ENCODE data around the gene PNCK. TPM values are rescaled to one million over a fixed set of nuclear protein-coding genes. Genes with fewer than 3 reads are reported as not detected.
"Not testable (repeated sequence)": the region's sequence is repeated elsewhere in the genome, so short reads cannot be mapped to it uniquely, and the experiment has no call there.

Gene PNCK
- total RNA-seq, 1 experiment from 2014 or later: 0.84 TPM

GRCh38 chrX:153696986-153697722, 23.5 kb upstream of the PNCK start:
- BruUV-seq (replicated peaks); H3K9me3 ChIP-seq (ENCODE audit: control insufficient read depth in 1 of 2, insufficient read depth in 1 of 2, low read depth in 1 of 2, low read length in 2 of 2); H3K4me2 ChIP-seq (ENCODE audit: low read length); ATAC-seq; H3K9ac ChIP-seq (ENCODE audit: low read length); H3K27ac ChIP-seq (ENCODE audit: low read depth, low read length); H3K4me1 ChIP-seq (ENCODE audit: control insufficient read depth in 1 of 2, insufficient read depth in 2 of 2, low read length in 2 of 2); H3K4me3 ChIP-seq (replicated peaks in 1 of 2; ENCODE audit: low read depth in 1 of 2, low read length in 2 of 2); RAD21 ChIA-PET (ENCODE audit: low non-redundant PET in 1 of 2, low total read pairs in 2 of 2, uncharacterized antibody in 2 of 2, unreplicated experiment in 2 of 2); H3K79me2 ChIP-seq (ENCODE audit: insufficient read depth, low read length); DNase-seq (ENCODE audit: low read depth, low spot score); intact Hi-C loops (cut with micrococcal nuclease); H4K20me1 ChIP-seq (ENCODE audit: insufficient read depth); CTCF ChIA-PET; H3K9me2 ChIP-seq (ENCODE audit: insufficient read depth); H3K27me3 ChIP-seq (ENCODE audit: insufficient read depth, low read length); H3K36me3 ChIP-seq (ENCODE audit: control insufficient read depth in 1 of 2, insufficient read depth in 2 of 2, low read length in 2 of 2); H2AFZ ChIP-seq (ENCODE audit: low read depth, low read length, poor library complexity, severe bottlenecking); POLR2A ChIA-PET: not testable (repeated sequence)

- RAD21 ChIA-PET (ENCODE audit: low non-redundant PET in 1 of 2, low total read pairs in 2 of 2, uncharacterized antibody in 2 of 2, unreplicated experiment in 2 of 2); H3K79me2 ChIP-seq (ENCODE audit: insufficient read depth, low read length); BruUV-seq (replicated peaks); H3K4me2 ChIP-seq (ENCODE audit: low read length); H3K9me3 ChIP-seq (ENCODE audit: control insufficient read depth in 1 of 2, insufficient read depth in 1 of 2, low read depth in 1 of 2, low read length in 2 of 2); POLR2A ChIA-PET; H3K27ac ChIP-seq (ENCODE audit: low read depth, low read length); H2AFZ ChIP-seq (ENCODE audit: low read depth, low read length, poor library complexity, severe bottlenecking); DNase-seq (ENCODE audit: low read depth, low spot score); H3K9ac ChIP-seq (ENCODE audit: low read length); H3K9me2 ChIP-seq (ENCODE audit: insufficient read depth); intact Hi-C loops (cut with micrococcal nuclease); H3K4me1 ChIP-seq (ENCODE audit: control insufficient read depth in 1 of 2, insufficient read depth in 2 of 2, low read length in 2 of 2); H3K4me3 ChIP-seq (replicated peaks in 1 of 2; ENCODE audit: low read depth in 1 of 2, low read length in 2 of 2); H3K36me3 ChIP-seq (ENCODE audit: control insufficient read depth in 1 of 2, insufficient read depth in 2 of 2, low read length in 2 of 2); H3K27me3 ChIP-seq (ENCODE audit: insufficient read depth, low read length); H4K20me1 ChIP-seq (ENCODE audit: insufficient read depth); ATAC-seq; CTCF ChIA-PET: not testable (repeated sequence)
Observed at GRCh38 chrX:153696538-153696937, 22.9 kb upstream of the PNCK start.

- ChIA-PET POLR2A (no interaction called here), RAD21 (ENCODE audit: low non-redundant PET in 1 of 2, low total read pairs in 2 of 2, uncharacterized antibody in 2 of 2, unreplicated experiment in 2 of 2) (no interaction called here), CTCF (no interaction called here)
- Histone ChIP-seq H2AFZ (ENCODE audit: low read depth, low read length, poor library complexity, severe bottlenecking) (no peak overlapping the region), H3K9me3 (ENCODE audit: control insufficient read depth in 1 of 2, insufficient read depth in 1 of 2, low read depth in 1 of 2, low read length in 2 of 2) (no peaks in the 10 kb centered on the region), H3K4me3 (replicated peaks in 1 of 2; ENCODE audit: low read depth in 1 of 2, low read length in 2 of 2) (no peak overlapping the region), H3K9ac (ENCODE audit: low read length) (no peak overlapping the region), H3K9me2 (ENCODE audit: insufficient read depth) (no peaks in the 10 kb centered on the region), H4K20me1 (ENCODE audit: insufficient read depth) (no peaks in the 10 kb centered on the region), H3K27ac (ENCODE audit: low read depth, low read length) (no peak overlapping the region), H3K4me1 (ENCODE audit: control insufficient read depth in 1 of 2, insufficient read depth in 2 of 2, low read length in 2 of 2) (no peaks in the 10 kb centered on the region), H3K4me2 (ENCODE audit: low read length) (no peak overlapping the region), H3K27me3 (ENCODE audit: insufficient read depth, low read length) (no peaks in the 10 kb centered on the region), H3K79me2 (ENCODE audit: insufficient read depth, low read length) (peaks cover 4% of the 10 kb centered on the region; the same call in 1 of the 2 replicates), H3K36me3 (ENCODE audit: control insufficient read depth in 1 of 2, insufficient read depth in 2 of 2, low read length in 2 of 2) (no peaks in the 10 kb centered on the region)
- DNase-seq (ENCODE audit: low read depth, low spot score) (no peak), ATAC-seq (no peak)
- BruUV-seq (replicated peaks): TSS peak; percentile 32
- TF ChIP-seq SRF (IDR thresholded peaks at IDR 0.05; ENCODE audit: low read depth) (no peak), POLR2A (IDR thresholded peaks at IDR 0.05; ENCODE audit: borderline replicate concordance, extremely low read depth, insufficient read depth, insufficient read length) (no peak), ATF3 (IDR thresholded peaks at IDR 0.05) (no peak), ZNF274 (IDR thresholded peaks at IDR 0.05; ENCODE audit: low read depth, low read length) (no peak), EZH2phosphoT487 (IDR thresholded peaks at IDR 0.05; ENCODE audit: borderline replicate concordance) (no peak), MAX (IDR thresholded peaks at IDR 0.05) (no peak), EGR1 (IDR thresholded peaks at IDR 0.05; ENCODE audit: low read depth) (no peak), EZH2 (IDR thresholded peaks at IDR 0.05) (no peak), ZFX (IDR thresholded peaks at IDR 0.05) (no peak), ELF1 (IDR thresholded peaks at IDR 0.05; ENCODE audit: borderline replicate concordance, low read depth) (no peak), JUND (IDR thresholded peaks at IDR 0.05) (no peak), ZBTB33 (IDR thresholded peaks at IDR 0.05; ENCODE audit: extremely low read depth, insufficient replicate concordance, low read length) (no peak)
- intact Hi-C loops (cut with micrococcal nuclease): no loop called here
Observed at GRCh38 chrX:153696100-153696499, 22.5 kb upstream of the PNCK start.
